ENCODE data around the gene IQSEC2. TPM values are rescaled to one million over a fixed set of nuclear protein-coding genes. Genes with fewer than 3 reads are reported as not detected.

The IQSEC2 gene
- total and polyA plus RNA-seq, 2 of the 4 experiments (the other 2 are of a cell fraction), result 2.5 to 11.4 TPM

GRCh38 chrX:53253293-53254020 is 27.9 kb downstream of the IQSEC2 start (continued):
- TF ChIP-seq POLR2A (IDR thresholded peaks at IDR 0.05; ENCODE audit: low read depth, low read length), result no peak

DNA sequence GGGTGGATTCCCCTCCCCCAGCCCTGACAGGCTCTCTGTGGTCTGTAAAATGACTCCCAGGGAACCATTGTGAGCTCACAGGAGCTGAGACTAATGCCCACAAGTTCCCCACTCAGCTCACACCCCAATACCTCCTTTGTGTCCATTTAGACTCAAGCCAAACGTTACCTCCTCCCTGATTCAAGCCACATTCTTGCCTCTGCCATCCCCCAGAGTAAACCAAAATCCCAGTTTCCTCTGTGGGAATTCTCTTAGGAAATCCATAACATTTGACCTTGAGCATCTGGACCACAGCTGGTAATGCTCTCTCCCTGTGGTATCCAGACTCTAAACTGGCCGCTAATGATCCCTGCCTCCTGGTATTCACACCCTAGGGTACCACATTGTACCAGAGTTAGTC is 30.1 kb downstream of the IQSEC2 start:
- no CpG with 5 or more reads among the region's 2 CpGs for WGBS, 2 experiments (ENCODE audit: extremely low coverage in 2 of 2, insufficient read length in 1 of 2)
- no peak overlapping the region for H4K5ac ChIP-seq (ENCODE audit: low read depth, low read length)
- ChIA-PET CTCF (no interaction called here), POLR2A (ENCODE audit: unreplicated experiment) (no interaction called here)
- dilution Hi-C loops (cut with HindIII; ENCODE audit: low sequenced_read_pairs, unreplicated experiment) (no loop called here), intact Hi-C loops (cut with micrococcal nuclease) (no loop called here), in situ Hi-C loops (cut with MboI; ENCODE audit: low sequenced_read_pairs) (no loop called here)
- no peak overlapping the region for H2BK15ac ChIP-seq (ENCODE audit: low read depth, low read length)
- no peak overlapping the region for H2AK5ac ChIP-seq (ENCODE audit: low read depth, low read length)
- no peaks in the 10 kb centered on the region for H3K4me1 ChIP-seq (ENCODE audit: control insufficient read depth, insufficient read depth, low read length)
- H4K20me1 ChIP-seq (ENCODE audit: insufficient read depth, low read length), result no peaks in the 10 kb centered on the region; the same call in 1 of the 2 replicates
- H3K18ac ChIP-seq (ENCODE audit: low read depth, low read length), result no peak overlapping the region
- no peak overlapping the region for H3K4me3 ChIP-seq (ENCODE audit: insufficient read depth, low read depth, low read length)
- TF ChIP-seq, protein P1, sequence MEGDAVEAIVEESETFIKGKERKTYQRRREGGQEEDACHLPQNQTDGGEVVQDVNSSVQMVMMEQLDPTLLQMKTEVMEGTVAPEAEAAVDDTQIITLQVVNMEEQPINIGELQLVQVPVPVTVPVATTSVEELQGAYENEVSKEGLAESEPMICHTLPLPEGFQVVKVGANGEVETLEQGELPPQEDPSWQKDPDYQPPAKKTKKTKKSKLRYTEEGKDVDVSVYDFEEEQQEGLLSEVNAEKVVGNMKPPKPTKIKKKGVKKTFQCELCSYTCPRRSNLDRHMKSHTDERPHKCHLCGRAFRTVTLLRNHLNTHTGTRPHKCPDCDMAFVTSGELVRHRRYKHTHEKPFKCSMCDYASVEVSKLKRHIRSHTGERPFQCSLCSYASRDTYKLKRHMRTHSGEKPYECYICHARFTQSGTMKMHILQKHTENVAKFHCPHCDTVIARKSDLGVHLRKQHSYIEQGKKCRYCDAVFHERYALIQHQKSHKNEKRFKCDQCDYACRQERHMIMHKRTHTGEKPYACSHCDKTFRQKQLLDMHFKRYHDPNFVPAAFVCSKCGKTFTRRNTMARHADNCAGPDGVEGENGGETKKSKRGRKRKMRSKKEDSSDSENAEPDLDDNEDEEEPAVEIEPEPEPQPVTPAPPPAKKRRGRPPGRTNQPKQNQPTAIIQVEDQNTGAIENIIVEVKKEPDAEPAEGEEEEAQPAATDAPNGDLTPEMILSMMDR (conservative IDR thresholded peaks at IDR 0.05; ENCODE audit: low read depth, low read length), result no peak
- TF ChIP-seq, protein P2, sequence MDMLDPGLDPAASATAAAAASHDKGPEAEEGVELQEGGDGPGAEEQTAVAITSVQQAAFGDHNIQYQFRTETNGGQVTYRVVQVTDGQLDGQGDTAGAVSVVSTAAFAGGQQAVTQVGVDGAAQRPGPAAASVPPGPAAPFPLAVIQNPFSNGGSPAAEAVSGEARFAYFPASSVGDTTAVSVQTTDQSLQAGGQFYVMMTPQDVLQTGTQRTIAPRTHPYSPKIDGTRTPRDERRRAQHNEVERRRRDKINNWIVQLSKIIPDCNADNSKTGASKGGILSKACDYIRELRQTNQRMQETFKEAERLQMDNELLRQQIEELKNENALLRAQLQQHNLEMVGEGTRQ (IDR thresholded peaks at IDR 0.05; ENCODE audit: low read depth, low read length), result no peak
- TF ChIP-seq NFE2L2 (IDR thresholded peaks at IDR 0.05; ENCODE audit: low read depth, low read length) (no peak), CHD1 (IDR thresholded peaks at IDR 0.05; ENCODE audit: low read depth, low read length) (no peak), RCOR1 (IDR thresholded peaks at IDR 0.05; ENCODE audit: insufficient replicate concordance, low read length) (no peak), BHLHE40 (IDR thresholded peaks at IDR 0.05; ENCODE audit: low read depth, low read length) (no peak), RAD21 (IDR thresholded peaks at IDR 0.05; ENCODE audit: low read length) (no peak), CEBPB (IDR thresholded peaks at IDR 0.05; ENCODE audit: low read depth, low read length) (no peak), FOS (IDR thresholded peaks at IDR 0.05; ENCODE audit: low read depth, low read length) (no peak), POLR2A (IDR thresholded peaks at IDR 0.05; ENCODE audit: low read depth, low read length) (no peak), MXI1 (IDR thresholded peaks at IDR 0.05; ENCODE audit: borderline replicate concordance, low read depth, low read length) (no peak), MAZ (IDR thresholded peaks at IDR 0.05; ENCODE audit: borderline replicate concordance, low read depth, low read length) (no peak)
- TF ChIP-seq, protein P3, sequence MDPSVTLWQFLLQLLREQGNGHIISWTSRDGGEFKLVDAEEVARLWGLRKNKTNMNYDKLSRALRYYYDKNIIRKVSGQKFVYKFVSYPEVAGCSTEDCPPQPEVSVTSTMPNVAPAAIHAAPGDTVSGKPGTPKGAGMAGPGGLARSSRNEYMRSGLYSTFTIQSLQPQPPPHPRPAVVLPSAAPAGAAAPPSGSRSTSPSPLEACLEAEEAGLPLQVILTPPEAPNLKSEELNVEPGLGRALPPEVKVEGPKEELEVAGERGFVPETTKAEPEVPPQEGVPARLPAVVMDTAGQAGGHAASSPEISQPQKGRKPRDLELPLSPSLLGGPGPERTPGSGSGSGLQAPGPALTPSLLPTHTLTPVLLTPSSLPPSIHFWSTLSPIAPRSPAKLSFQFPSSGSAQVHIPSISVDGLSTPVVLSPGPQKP (IDR thresholded peaks at IDR 0.05; ENCODE audit: borderline replicate concordance, low read depth, low read length), result no peak
- H3K56ac ChIP-seq (ENCODE audit: extremely low read depth, insufficient read depth, low read length), result no peak overlapping the region
- DNase-seq, result peak; percentile 55
- H3K79me1 ChIP-seq (ENCODE audit: low read depth in 1 of 2, low read length in 2 of 2), result no peaks in the 10 kb centered on the region
- no peaks in the 10 kb centered on the region; the same call in 1 of the 2 replicates for H3K9me1 ChIP-seq (ENCODE audit: insufficient read depth, low read length)
- H3K9me3 ChIP-seq (ENCODE audit: control insufficient read depth, insufficient read depth, low read length), result no peaks in the 10 kb centered on the region
- H3K4me2 ChIP-seq (ENCODE audit: low read depth, low read length), result no peak overlapping the region
- no peak overlapping the region for H3K23ac ChIP-seq (ENCODE audit: low read depth, low read length)
- H4K8ac ChIP-seq (ENCODE audit: low read depth in 2 of 2, low read length in 2 of 2), result no peak overlapping the region
- ATAC-seq (ENCODE audit: low read depth), result peak; percentile 72
- H4K91ac ChIP-seq (ENCODE audit: insufficient read depth, low read depth, low read length), result no peak overlapping the region
- no peak overlapping the region; the same call in 1 of the 2 replicates for H3K27ac ChIP-seq (ENCODE audit: insufficient read depth, low read length)
- BruUV-seq (replicated peaks), result no TSS peak
- no peak overlapping the region for H3K9ac ChIP-seq (ENCODE audit: low read depth, low read length)
- H2BK5ac ChIP-seq (ENCODE audit: low read depth, low read length, poor library complexity, severe bottlenecking), result no peak overlapping the region
- H2BK120ac ChIP-seq (ENCODE audit: low read depth, low read length), result no peak overlapping the region
- no peak overlapping the region for H2AFZ ChIP-seq (replicated peaks; ENCODE audit: low read length, poor library complexity)
- H3K36me3 ChIP-seq (ENCODE audit: control insufficient read depth, insufficient read depth, low read length), result peaks cover 5% of the 10 kb centered on the region; the same call in 1 of the 2 replicates
- H3K27me3 ChIP-seq (ENCODE audit: control insufficient read depth, insufficient read depth, low read length), result peaks cover 25% of the 10 kb centered on the region; the same call in 1 of the 2 replicates
- H2AK9ac ChIP-seq (replicated peaks; ENCODE audit: low read depth, low read length, poor library complexity), result no peak overlapping the region
- H2BK20ac ChIP-seq (ENCODE audit: low read depth, low read length), result no peak overlapping the region
- no peak overlapping the region for H3K14ac ChIP-seq (replicated peaks; ENCODE audit: low read depth, low read length)
- H3K4ac ChIP-seq (ENCODE audit: low read depth, low read length), result no peak overlapping the region
